T-helper 9 cell (primary cell): Measurements from ENCODE around the gene PFAS.

Experiments used
- DNase-seq: peaks from one replicate; pipeline ENCODE4 v3.0.0-alpha.2; 2020

Gene PFAS

GRCh38 chr17:8312726-8313600, 63.9 kb downstream of the PFAS start:
- no peak for DNase-seq

- DNase-seq, result no peak
Measured at GRCh38 chr17:8314797-8315763, 66.0 kb downstream of the PFAS start.

- DNase-seq, result no peak
Measured at GRCh38 chr17:8315764-8316217, 66.7 kb downstream of the PFAS start.

GRCh38 chr17:8318010-8318935, 69.2 kb downstream of the PFAS start:
- no peak for DNase-seq
